Uterus (tissue), 4 donors: Measurements from ENCODE around the gene PIN1. TPM values are rescaled to one million over a fixed set of nuclear protein-coding genes. Genes with fewer than 3 reads are reported as not detected.

Experiments
- DNase-seq, 2 donors: peaks; one replicate each; pipeline ENCODE4 v3.0.0-alpha.2; 2019 to 2020
- H3K27ac ChIP-seq, 2 donors: fragments of 200-600 bp; sonication (generic); 1 replicate in 1 of 2; 2 replicates in 1 of 2; pipeline ENCODE4 v1.5.1; 2016 to 2018
- H3K27me3 ChIP-seq, 2 donors: fragments of 200-600 bp; sonication (generic); one replicate each; pipeline ENCODE4 v1.5.1; 2018 to 2019; ENCODE audit warnings: control low read depth in 1 of 2
- H3K36me3 ChIP-seq, 2 donors: fragments of 200-600 bp; sonication (generic); one replicate each; pipeline ENCODE4 v1.5.1; 2019; ENCODE audit warnings: control low read depth in 1 of 2
- H3K4me1 ChIP-seq, 2 donors: fragments of 200-600 bp; sonication (generic); one replicate each; pipeline ENCODE4 v1.5.1; 2018 to 2019; ENCODE audit warnings: control low read depth in 1 of 2
- H3K4me3 ChIP-seq, 2 donors: fragments of 200-600 bp; sonication (generic); 1 replicate in 1 of 2; 2 replicates in 1 of 2; pipeline ENCODE4 v1.5.1; 2018 to 2019; ENCODE audit warnings: mild to moderate bottlenecking in 1 of 2
- H3K9me3 ChIP-seq, 2 donors: fragments of 200-600 bp; sonication (generic); one replicate each; pipeline ENCODE4 v1.5.1; 2019; ENCODE audit warnings: control low read depth in 1 of 2
- POLR2A ChIP-seq, 2 donors: fragments of 450-650 bp; IDR thresholded peaks; one replicate each; pipeline ENCODE4 v1.6.1; 2016; ENCODE audit warnings: antibody characterized with exemption in 2 of 2, mild to moderate bottlenecking in 1 of 2, moderate library complexity in 1 of 2
- intact Hi-C: fragments of 100-400 bp; cut with DNase I; formaldehyde crosslinking; loops from one replicate; pipeline ENCODE4 v1.15.1; 2023; ENCODE audit warnings: low total_unique reads
- total RNA-seq, 4 donors: library from RNA; depleted of rRNA in 3 of 4; stranded (reverse); fragments of >200 nt in 3 of 4; gene quantifications; one replicate each; pipeline versions ENCODE4 v1.1.0 to v1.2.4, GENCODE V29; 2014 to 2023
- TF ChIP-seq, protein P1 (sequence below), 4 experiments: fragments of 200-600 bp in 2 of 4; fragments of 450-650 bp in 2 of 4; sonication (generic) in 2 of 4; IDR thresholded peaks; one replicate each; pipeline ENCODE4 v1.5.1; 2016 to 2019; ENCODE audit warnings: antibody characterized with exemption in 4 of 4, mild to moderate bottlenecking in 2 of 4, moderate library complexity in 1 of 4
- donor health status: DM: yes; HTN: yes; CAD: no.

PIN1 gene
- total RNA-seq, 4 donors from 2014 or later, result 36.5 to 85.3 (median 56.9) TPM

DNA sequence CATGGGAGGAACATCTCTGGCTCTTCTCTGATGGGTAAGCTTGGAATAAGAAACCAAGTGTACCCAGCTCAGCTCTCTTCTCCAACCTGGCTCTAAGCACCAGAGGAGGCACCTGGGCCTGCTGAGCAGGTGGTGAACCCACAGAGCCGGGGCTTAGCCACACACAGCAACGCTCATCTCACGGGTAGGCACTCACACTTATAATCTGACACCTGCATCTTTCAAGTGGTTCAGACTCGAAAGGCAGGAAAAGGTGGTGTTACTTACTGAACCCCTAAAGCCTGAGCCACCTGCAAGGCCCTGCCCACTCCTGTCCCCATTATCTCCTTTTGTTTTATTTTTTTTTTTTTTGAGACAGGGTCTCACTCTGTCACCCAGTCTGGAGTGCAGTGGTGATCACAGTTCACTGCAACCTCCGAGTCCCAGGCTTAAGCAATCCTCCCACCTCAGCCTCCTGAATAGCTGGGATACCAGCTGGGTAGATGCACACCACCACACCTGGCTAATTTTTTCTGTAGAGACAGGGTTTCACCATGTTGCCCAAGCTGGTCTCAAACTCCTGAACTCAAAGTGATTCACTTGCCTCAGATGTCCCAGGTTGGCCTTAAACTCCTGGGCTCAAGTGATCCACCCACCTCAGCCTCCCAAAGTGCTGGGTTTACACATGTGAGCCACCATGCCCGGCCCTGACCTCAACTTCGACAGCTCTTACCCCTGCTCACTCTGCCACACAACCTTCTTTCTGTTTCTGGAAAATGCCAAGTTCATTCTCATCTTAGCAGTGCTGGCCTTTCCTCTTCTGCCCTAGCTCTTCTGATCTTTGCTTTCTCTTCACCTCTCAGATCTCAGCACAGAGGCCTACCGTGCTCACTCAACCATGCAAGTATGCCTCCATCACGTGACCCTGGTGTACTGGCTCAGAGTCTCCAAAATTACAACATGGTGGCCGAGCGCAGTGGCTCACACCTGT, 26.0 kb upstream of the PIN1 start:
- H3K36me3 ChIP-seq, result no peaks in the 10 kb centered on the region

DNA sequence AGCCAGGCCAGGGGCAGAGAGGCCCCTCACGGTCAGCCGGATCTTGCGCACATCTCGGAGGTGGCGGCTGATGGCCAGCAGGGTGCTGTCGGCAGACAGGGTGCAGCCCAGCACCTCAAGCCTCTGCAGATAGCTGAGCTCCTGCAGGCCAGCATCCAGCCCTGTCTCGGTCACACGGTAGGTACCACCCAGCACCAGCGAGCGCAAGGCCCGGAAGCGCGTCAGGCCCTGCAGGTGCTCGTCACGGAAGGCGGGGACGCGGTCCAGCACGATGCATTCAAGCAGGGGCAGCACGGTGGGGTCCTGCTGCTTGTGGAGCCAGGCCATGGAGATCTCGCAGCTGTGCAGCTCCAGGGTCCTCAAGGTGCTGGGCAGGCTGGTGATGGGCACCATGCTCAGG, 24.0 kb upstream of the PIN1 start:
- intact Hi-C loops, result no loop called here
- no peaks in the 10 kb centered on the region for H3K27me3 ChIP-seq
- H3K36me3 ChIP-seq, result no peaks in the 10 kb centered on the region
- no peak overlapping the region for H3K27ac ChIP-seq
- H3K4me1 ChIP-seq, result no peaks in the 10 kb centered on the region
- no peak overlapping the region for H3K4me3 ChIP-seq
- DNase-seq, result no peak
- no peaks in the 10 kb centered on the region for H3K9me3 ChIP-seq
- TF ChIP-seq, protein P1, sequence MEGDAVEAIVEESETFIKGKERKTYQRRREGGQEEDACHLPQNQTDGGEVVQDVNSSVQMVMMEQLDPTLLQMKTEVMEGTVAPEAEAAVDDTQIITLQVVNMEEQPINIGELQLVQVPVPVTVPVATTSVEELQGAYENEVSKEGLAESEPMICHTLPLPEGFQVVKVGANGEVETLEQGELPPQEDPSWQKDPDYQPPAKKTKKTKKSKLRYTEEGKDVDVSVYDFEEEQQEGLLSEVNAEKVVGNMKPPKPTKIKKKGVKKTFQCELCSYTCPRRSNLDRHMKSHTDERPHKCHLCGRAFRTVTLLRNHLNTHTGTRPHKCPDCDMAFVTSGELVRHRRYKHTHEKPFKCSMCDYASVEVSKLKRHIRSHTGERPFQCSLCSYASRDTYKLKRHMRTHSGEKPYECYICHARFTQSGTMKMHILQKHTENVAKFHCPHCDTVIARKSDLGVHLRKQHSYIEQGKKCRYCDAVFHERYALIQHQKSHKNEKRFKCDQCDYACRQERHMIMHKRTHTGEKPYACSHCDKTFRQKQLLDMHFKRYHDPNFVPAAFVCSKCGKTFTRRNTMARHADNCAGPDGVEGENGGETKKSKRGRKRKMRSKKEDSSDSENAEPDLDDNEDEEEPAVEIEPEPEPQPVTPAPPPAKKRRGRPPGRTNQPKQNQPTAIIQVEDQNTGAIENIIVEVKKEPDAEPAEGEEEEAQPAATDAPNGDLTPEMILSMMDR (IDR thresholded peaks at IDR 0.05), result no peak
- TF ChIP-seq POLR2A (IDR thresholded peaks at IDR 0.05), result no peak

More for the DNA sequence above, 26.0 kb upstream of the PIN1 start:
- Histone ChIP-seq H3K27me3 (no peaks in the 10 kb centered on the region), H3K9me3 (no peaks in the 10 kb centered on the region), H3K4me1 (no peaks in the 10 kb centered on the region), H3K4me3 (no peak overlapping the region), H3K27ac (no peak overlapping the region)
- intact Hi-C loops, result no loop called here
- no peak for DNase-seq
- TF ChIP-seq POLR2A (IDR thresholded peaks at IDR 0.05), result no peak
- TF ChIP-seq, protein P1 (IDR thresholded peaks at IDR 0.05), result no peak

DNA sequence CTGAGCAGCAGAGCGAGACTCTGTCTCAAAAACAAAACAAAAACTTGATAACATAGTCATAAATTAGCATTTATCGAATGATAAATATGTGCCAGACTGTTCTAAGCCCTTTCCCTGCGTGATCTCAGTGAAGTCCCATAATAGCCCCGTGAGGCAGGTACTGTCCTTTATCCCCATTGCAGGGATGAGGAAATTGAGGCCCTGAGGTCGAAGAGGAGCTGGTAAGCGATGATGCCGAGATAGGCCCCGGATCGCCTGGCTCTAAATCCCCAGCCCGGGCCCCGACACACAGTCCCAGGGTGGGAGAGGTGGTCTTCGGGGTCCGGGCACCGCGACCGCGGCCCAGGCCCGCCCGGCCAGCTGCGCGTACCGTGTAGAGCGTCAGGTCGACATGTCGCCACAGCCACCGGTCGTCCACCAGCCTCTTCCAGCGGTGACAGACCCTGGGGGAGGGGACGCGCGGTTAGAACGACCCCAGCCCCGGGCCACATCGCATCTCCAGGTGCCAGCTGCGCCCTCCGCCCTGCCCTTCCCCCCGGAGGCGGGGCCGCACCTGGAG, 16.9 kb upstream of the PIN1 start:
- DNase-seq, result no peak
- Histone ChIP-seq H3K36me3 (no peaks in the 10 kb centered on the region), H3K27me3 (no peaks in the 10 kb centered on the region), H3K9me3 (no peaks in the 10 kb centered on the region), H3K4me1 (no peaks in the 10 kb centered on the region), H3K27ac (peak overlapping the region; percentile 89 to 99), H3K4me3 (peak overlapping the region; percentile 84 to 98)
- no peak for TF ChIP-seq POLR2A (IDR thresholded peaks at IDR 0.05)
- TF ChIP-seq, protein P1 (IDR thresholded peaks at IDR 0.05), result no peak
- intact Hi-C loops, result no loop called here

DNA sequence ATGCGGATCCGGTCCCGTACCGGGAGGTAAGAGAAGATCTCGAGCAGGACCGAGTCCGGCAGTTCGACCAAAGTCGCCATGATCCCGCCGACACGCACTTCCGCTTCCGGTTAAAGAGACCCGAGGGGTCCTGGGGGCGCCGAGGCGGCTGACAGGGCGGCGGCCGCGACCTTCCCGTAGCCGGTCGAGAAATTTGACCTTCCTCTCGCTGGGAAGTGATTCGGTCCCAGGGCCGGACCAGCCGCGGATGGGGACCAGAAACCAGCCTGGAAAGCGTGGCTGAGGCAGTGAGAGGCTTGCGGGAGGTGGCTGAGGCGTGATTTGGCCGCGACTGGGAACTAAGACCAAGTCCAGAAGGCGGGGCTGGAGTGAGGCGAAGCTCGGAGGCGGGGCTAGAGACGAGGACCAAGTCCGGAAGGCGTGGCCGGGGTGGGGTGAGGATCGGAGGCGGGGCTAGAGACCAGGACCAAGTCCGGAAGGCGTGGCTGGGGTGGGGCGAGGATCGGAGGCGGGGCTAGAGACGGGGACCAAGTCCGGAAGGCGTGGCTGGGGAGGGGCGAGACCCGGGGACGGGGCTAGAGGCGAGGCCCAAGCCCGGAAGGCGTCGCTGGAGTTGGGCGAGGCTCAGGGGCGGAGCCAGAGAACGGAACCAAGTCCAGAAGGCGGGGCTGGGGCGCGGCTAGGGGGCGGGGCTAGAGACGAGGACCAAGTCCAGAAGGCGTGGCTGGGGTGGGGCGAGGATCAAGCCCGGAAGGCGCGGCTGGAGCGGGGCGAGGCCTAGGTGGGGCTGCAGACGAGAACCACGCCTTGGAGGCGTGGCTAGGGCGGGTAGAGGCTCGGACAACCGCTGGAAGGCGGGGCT, 16.2 kb upstream of the PIN1 start, which contains the start of gene FBXL12:
TSS of gene FBXL12 (minus strand) at position 346 of the 862 bp plus-strand sequence. CDS start at position 80, 266 bp downstream.
- no peaks in the 10 kb centered on the region for H3K36me3 ChIP-seq
- H3K4me1 ChIP-seq, result no peaks in the 10 kb centered on the region
- peak within 1 kb of the TSS; percentile 84 to 98 for H3K4me3 ChIP-seq
- no peaks in the 10 kb centered on the region for H3K9me3 ChIP-seq
- intact Hi-C loops, result no loop called here
- no peaks in the 10 kb centered on the region for H3K27me3 ChIP-seq
- peak; percentile 82 to 87 for TF ChIP-seq POLR2A (IDR thresholded peaks at IDR 0.05)
- TF ChIP-seq, protein P1 (IDR thresholded peaks at IDR 0.05), result peak in 1 of 4 experiments; percentile 7
- peak within 1 kb of the TSS; percentile 89 to 99 for H3K27ac ChIP-seq
- DNase-seq, result peak; percentile 100
